GM19455 (cell line): Measurements from ENCODE around the gene AMER1.
"Not testable (repeated sequence)": the region's sequence is repeated elsewhere in the genome, so short reads cannot be mapped to it uniquely, and the experiment has no call there.

Experiments used
- ATAC-seq: cut with Tn5 transposase; IDR thresholded peaks from one replicate; pipeline ENCODE4 v1.9.1; 2021; ENCODE audit not compliant: unreplicated experiment

The AMER1 gene

DNA sequence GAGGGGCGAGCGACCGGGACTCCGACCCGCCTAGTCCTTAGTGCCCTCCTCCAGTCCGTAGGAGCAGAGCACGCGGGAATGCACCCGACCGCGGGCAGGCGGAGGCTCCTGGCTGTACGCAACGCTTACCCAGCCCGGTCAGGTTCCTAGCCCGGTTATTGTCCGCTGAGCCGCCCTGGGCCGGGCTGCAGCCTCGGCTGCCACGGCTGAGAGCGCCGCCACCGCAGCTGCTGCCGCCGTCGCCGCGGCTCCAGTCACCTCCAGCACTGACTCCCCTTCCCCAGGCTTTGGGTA lies at the start of gene AMER1:
TSS of gene AMER1 (minus strand) at position 268 of the 294 bp plus-strand sequence. CDS start 12,422 bp downstream, outside the sequence.
- peak; percentile 52 for ATAC-seq

- no peak for ATAC-seq
Observed at GRCh38 chrX:64230123-64230970, 24.8 kb upstream of the AMER1 start, which contains the start of gene ASB12. TSS of gene ASB12 (minus strand) at chrX:64230607. CDS start at chrX:64225650, 4,957 bp downstream.

GRCh38 chrX:64229154-64229553 lies 23.6 kb upstream of the AMER1 start:
- no peak for ATAC-seq

- ATAC-seq: no peak
Observed at GRCh38 chrX:64218023-64218422, 12.5 kb upstream of the AMER1 start.

DNA sequence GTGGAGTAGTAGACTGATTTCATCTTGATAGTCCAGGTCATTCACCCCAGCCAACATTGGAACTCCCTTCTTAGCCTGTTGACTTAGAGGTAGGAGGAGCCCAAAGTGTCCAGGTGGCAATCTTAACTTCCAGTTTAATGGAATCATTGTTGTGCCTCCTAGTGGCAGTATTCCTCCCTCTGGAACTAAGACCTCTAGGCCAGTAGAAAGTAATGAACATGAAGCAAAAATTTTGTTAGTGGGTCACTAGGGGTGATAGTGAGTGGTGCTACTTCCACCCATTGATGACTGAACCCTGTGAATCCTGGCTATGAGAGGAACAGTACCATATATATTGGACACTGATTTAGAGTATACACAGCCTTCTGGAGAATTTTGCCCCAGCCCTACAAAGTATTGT lies 8.5 kb upstream of the AMER1 start:
- ATAC-seq: not testable (repeated sequence)

DNA sequence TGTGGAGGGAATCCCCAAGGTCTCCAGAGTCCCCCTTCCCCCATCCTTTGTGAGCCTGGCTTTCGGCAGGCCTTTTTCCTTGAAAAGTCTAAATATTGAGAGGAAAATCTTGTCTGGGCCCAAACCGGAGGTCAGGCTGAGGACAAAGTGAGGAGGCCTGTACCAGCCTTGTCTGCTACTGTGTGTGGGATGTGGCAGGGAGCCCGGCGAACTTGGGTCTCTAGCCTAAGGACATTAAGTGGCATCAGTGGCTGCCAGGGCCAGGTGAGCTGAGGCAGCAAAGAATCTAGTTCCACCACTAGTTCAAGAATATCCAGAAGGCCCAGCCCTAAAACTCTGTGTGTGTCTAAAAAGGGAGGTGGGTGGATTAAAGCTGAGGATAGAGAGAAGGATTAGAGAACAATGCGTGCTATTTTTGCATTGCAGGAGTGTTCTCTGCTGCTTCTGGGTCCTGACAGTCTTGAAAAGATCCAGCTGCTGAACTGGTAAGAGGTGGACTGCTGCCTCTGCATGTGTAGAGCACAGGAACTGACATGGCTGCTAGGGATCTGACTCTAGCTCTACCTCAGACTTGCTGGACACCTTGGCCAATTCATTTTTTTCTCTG lies 1.2 kb upstream of the AMER1 start:
- ATAC-seq: no peak

DNA sequence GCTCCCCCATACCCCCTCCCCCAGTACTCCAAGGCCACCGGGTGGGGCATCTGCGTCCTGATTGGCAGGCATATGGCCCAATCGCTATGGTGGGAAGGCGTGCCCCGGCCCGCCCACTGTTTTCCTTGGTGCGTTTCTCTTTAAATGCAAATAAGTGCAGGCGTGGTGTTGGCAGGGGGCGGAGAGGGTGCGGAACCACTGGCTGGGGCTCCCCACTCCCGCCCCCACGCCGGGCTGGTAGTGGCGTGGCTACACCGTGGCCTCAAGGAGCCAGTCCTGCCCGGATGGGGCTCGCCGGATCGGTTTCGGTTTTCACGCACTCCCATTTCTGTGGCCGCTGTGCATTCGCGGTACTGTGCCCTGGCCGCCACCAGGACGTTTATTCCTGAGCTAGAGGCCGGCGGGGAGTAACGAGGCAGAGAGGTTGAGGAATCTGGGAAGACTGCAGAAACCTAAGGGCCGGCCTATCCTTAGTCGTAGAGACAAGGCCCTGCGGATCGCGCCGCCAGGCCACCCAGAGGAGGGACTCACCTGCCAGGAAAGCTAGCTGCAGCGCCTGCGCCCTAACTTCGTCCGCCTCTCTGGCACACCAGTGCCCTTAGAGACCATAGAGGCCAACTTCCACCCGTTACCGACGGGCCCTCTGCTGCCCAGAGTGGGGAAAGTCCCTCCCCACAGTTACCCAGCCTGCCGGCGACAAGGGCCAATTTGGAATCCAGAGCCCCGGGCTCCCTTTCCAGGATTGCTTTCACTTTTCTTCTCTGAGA lies 410 bp upstream of the AMER1 start:
- ATAC-seq: peak; percentile 85

- ATAC-seq: peak; percentile 16
Observed at GRCh38 chrX:64204701-64205440, 637 bp downstream of the AMER1 start.

DNA sequence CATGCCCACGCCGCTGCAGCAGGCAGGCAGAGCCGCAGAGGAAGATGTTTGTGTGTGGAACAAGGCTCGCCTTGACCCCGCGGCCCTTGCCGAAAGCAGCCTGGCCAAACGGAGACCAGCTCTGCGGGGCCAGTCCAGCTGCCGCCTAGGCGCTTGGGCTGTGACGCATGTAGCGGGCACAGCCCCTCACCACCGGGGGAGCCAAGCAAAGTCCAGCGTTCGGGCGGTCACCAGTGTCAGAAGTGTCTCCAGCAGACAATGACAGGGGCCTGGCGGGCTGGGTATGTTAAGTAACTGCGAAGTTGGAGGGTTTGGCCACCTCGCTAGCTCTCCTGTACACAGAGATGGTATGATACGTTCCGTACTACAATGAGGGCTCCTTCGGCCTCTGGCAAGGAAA lies 1.3 kb downstream of the AMER1 start:
- ATAC-seq: no peak

DNA sequence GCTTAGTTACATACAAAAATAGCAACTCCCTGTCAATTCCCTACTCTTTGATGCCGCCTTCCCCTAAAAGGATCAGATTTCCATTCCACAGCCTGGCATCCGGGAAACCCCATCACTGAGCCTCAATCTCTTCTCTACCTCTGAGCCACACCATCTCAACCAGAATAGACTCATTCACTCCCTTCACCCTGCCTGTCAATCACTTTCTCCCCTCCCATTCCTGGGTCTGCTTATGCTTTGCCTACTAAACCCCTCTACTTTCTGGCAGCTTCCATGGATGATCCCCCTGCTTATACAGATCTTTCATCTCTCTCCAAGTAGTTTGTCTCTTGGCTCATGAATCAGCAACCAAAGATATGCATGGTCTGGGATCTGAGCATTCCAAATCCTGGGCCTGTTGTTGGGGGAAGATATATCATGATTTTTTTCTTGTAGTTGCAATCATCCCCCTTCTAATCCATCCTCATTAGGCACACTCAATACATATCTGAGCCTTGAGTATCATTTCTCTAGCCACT lies 2.6 kb downstream of the AMER1 start:
- ATAC-seq: no peak

- no peak for ATAC-seq
Observed at GRCh38 chrX:64198036-64198435, 7.5 kb downstream of the AMER1 start.

DNA sequence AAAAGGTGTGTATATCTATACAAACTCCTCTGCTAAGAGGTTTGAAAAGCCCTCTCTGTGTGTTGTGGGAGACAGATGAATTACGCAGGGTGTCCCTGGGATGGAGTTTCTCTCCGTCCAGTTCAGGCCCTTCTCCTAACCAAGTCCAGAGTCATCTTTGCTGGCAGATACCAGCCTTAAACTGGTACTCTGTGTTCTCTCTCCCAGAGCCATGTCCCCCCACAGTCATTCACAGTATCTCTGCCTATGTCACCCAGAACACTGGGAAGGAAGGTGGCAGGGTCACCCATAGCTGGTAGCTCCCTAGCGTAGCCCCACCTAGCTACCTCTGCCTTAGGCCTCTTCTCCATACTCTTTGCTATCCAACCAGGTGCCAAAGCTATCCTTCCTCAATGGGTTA lies 8.9 kb downstream of the AMER1 start:
- ATAC-seq: no peak

- ATAC-seq: no peak
Observed at GRCh38 chrX:64195862-64196261, 9.6 kb downstream of the AMER1 start.

DNA sequence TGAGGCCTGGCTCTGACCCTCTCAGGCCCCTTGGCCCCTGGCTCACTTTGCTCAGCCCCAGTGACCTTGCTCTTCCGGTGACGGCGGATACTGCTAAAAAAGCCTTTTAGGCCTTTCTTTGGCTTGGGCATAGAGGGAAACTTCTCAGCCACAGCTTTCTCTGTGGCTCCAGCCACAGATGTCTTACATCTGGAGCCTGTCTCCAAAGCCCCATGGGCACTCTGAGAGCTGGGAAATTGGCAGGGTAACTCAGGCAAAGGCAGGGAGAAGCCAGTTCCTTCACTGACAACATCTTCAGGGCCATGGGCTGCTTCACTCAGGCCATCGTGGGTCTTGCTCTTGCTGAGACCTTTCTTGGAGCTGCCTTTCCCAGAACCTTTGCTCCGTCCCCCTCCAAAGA lies 12.8 kb downstream of the AMER1 start:
- ATAC-seq: no peak

DNA sequence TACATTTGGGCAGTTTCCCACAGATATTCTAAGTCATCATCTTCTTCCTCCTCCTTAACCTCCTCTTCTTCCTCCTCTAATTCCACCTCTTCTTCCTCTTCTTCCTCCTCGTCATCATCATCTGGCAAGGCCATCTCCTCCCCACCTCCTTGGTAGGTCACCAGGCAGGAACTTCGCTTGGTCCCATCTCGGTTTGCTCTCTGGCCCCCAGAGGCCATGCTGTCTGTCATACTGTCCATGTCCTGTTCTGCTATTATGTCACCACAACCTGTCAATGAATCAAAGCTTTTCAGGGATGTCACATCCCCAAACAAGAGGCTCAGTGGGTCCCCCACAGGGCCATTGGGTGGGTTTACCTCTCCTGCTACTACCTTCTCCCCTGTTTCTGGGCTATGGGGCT lies 13.5 kb downstream of the AMER1 start:
- ATAC-seq: no peak

- no peak for ATAC-seq
Observed at GRCh38 chrX:64191281-64192010, 14.1 kb downstream of the AMER1 start.

- ATAC-seq: no peak
Observed at GRCh38 chrX:64190136-64190740, 15.3 kb downstream of the AMER1 start.

DNA sequence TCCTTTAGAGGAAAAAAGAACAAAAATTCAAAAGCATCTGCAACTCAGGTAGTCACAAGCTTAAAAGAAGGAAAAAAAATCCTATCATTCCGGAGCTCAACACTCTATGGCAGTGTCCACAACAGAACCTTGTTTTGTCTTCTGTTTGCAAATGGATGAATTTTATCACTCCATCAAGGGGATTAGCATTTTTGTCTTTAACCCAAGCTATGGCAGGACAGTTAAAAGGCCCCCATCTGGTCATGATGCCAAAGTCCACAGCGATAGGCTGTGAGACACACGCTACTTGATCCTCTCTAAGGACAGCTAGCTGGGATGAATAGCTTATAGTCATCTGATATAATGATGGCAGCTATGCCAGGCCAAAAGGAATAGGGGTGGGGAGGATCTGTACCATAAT lies 16.6 kb downstream of the AMER1 start:
- no peak for ATAC-seq

DNA sequence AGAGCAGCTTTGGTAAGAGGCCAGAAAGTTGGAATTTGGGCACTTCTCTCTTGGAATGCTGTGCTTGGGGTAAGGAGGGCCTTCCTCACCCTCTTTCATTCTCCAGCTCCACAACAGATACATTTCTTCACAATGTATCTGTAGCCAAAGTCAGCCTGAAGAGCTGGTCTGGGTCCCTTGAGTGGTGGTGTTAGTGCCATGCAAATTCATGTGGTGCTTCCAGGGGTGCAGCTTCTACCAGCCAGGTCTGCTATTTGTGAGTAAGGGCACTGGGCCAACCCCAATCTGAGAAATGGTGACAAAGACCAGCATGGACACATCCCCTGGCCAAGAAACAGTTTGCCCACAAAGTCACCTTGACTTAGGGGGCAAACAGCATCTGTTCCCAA lies 17.8 kb downstream of the AMER1 start:
- ATAC-seq: no peak
